ENCODE measurements around the gene DPP3.

DNA sequence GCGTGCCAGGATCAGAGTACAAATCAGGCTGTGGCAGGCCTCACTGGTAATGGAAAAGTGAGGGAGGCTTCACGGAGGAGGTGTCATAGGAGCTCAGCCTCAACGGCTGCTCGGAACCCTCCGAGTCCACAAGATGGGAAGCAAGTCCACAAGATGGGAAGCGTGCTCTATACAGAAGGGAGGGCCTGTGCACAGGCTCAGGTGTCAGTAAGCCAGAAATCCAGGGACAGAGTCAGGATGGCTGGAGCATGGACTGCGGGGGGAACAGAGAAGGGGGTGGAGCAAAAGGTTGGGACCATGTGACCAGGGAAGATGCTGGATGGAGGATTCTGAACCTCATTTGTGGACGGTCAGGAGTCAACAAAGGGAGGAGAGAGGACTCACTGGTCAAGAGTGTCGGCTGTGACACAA lies 3.4 kb upstream of the DPP3 start:
- TF ChIP-seq ZNF747 (tag by site-specific recombination; IDR thresholded peaks at IDR 0.05), result no peak
- TF ChIP-seq, protein P1, sequence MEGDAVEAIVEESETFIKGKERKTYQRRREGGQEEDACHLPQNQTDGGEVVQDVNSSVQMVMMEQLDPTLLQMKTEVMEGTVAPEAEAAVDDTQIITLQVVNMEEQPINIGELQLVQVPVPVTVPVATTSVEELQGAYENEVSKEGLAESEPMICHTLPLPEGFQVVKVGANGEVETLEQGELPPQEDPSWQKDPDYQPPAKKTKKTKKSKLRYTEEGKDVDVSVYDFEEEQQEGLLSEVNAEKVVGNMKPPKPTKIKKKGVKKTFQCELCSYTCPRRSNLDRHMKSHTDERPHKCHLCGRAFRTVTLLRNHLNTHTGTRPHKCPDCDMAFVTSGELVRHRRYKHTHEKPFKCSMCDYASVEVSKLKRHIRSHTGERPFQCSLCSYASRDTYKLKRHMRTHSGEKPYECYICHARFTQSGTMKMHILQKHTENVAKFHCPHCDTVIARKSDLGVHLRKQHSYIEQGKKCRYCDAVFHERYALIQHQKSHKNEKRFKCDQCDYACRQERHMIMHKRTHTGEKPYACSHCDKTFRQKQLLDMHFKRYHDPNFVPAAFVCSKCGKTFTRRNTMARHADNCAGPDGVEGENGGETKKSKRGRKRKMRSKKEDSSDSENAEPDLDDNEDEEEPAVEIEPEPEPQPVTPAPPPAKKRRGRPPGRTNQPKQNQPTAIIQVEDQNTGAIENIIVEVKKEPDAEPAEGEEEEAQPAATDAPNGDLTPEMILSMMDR (tag by site-specific recombination; IDR thresholded peaks at IDR 0.05), result no peak
- TF ChIP-seq YY1 (tag by site-specific recombination; IDR thresholded peaks at IDR 0.05), result no peak
- no peak for TF ChIP-seq ZNF837 (tag by site-specific recombination; IDR thresholded peaks at IDR 0.05)
- no peak for TF ChIP-seq ZNF350 (tag by site-specific recombination; IDR thresholded peaks at IDR 0.05)
- TF ChIP-seq, protein P2, sequence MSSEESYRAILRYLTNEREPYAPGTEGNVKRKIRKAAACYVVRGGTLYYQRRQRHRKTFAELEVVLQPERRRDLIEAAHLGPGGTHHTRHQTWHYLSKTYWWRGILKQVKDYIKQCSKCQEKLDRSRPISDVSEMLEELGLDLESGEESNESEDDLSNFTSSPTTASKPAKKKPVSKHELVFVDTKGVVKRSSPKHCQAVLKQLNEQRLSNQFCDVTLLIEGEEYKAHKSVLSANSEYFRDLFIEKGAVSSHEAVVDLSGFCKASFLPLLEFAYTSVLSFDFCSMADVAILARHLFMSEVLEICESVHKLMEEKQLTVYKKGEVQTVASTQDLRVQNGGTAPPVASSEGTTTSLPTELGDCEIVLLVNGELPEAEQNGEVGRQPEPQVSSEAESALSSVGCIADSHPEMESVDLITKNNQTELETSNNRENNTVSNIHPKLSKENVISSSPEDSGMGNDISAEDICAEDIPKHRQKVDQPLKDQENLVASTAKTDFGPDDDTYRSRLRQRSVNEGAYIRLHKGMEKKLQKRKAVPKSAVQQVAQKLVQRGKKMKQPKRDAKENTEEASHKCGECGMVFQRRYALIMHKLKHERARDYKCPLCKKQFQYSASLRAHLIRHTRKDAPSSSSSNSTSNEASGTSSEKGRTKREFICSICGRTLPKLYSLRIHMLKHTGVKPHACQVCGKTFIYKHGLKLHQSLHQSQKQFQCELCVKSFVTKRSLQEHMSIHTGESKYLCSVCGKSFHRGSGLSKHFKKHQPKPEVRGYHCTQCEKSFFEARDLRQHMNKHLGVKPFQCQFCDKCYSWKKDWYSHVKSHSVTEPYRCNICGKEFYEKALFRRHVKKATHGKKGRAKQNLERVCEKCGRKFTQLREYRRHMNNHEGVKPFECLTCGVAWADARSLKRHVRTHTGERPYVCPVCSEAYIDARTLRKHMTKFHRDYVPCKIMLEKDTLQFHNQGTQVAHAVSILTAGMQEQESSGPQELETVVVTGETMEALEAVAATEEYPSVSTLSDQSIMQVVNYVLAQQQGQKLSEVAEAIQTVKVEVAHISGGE (tag by site-specific recombination; conservative IDR thresholded peaks at IDR 0.05; ENCODE audit: low read depth), result no peak
- no peak for TF ChIP-seq YY2 (tag by site-specific recombination; IDR thresholded peaks at IDR 0.05)
- no peak for TF ChIP-seq ZNF529 (tag by site-specific recombination; IDR thresholded peaks at IDR 0.05; ENCODE audit: insufficient replicate concordance)
- TF ChIP-seq, protein P3, sequence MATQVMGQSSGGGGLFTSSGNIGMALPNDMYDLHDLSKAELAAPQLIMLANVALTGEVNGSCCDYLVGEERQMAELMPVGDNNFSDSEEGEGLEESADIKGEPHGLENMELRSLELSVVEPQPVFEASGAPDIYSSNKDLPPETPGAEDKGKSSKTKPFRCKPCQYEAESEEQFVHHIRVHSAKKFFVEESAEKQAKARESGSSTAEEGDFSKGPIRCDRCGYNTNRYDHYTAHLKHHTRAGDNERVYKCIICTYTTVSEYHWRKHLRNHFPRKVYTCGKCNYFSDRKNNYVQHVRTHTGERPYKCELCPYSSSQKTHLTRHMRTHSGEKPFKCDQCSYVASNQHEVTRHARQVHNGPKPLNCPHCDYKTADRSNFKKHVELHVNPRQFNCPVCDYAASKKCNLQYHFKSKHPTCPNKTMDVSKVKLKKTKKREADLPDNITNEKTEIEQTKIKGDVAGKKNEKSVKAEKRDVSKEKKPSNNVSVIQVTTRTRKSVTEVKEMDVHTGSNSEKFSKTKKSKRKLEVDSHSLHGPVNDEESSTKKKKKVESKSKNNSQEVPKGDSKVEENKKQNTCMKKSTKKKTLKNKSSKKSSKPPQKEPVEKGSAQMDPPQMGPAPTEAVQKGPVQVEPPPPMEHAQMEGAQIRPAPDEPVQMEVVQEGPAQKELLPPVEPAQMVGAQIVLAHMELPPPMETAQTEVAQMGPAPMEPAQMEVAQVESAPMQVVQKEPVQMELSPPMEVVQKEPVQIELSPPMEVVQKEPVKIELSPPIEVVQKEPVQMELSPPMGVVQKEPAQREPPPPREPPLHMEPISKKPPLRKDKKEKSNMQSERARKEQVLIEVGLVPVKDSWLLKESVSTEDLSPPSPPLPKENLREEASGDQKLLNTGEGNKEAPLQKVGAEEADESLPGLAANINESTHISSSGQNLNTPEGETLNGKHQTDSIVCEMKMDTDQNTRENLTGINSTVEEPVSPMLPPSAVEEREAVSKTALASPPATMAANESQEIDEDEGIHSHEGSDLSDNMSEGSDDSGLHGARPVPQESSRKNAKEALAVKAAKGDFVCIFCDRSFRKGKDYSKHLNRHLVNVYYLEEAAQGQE (tag by site-specific recombination; IDR thresholded peaks at IDR 0.05), result no peak
- TF ChIP-seq, protein P4, sequence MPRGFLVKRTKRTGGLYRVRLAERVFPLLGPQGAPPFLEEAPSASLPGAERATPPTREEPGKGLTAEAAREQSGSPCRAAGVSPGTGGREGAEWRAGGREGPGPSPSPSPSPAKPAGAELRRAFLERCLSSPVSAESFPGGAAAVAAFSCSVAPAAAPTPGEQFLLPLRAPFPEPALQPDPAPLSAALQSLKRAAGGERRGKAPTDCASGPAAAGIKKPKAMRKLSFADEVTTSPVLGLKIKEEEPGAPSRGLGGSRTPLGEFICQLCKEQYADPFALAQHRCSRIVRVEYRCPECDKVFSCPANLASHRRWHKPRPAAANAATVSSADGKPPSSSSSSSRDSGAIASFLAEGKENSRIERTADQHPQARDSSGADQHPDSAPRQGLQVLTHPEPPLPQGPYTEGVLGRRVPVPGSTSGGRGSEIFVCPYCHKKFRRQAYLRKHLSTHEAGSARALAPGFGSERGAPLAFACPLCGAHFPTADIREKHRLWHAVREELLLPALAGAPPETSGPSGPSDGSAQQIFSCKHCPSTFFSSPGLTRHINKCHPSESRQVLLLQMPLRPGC (tag by site-specific recombination; IDR thresholded peaks at IDR 0.05), result no peak
- TF ChIP-seq, protein P5, sequence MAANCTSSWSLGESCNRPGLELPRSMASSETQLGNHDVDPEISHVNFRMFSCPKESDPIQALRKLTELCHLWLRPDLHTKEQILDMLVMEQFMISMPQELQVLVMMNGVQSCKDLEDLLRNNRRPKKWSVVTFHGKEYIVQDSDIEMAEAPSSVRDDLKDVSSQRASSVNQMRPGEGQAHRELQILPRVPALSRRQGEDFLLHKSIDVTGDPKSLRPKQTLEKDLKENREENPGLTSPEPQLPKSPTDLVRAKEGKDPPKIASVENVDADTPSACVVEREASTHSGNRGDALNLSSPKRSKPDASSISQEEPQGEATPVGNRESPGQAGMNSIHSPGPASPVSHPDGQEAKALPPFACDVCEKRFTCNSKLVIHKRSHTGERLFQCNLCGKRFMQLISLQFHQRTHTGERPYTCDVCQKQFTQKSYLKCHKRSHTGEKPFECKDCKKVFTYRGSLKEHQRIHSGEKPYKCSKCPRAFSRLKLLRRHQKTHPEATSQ (tag by site-specific recombination; IDR thresholded peaks at IDR 0.05), result no peak
- no peak for TF ChIP-seq ZNF341 (tag by site-specific recombination; IDR thresholded peaks at IDR 0.05; ENCODE audit: low read depth)
- no peak for TF ChIP-seq ZNF175 (tag by site-specific recombination; IDR thresholded peaks at IDR 0.05)
